ENCODE data around the gene TP53RK. TPM values are rescaled to one million over a fixed set of nuclear protein-coding genes. Genes with fewer than 3 reads are reported as not detected.

Gene TP53RK
- total RNA-seq, 1 donor = 17.4 TPM

GRCh38 chr20:46695892-46696291 lies 6.6 kb upstream of the TP53RK start:
- TF ChIP-seq CTCF (IDR thresholded peaks at IDR 0.05; ENCODE audit: insufficient read depth, low read length) = no peak
- no peak overlapping the region for H3K4me3 ChIP-seq (ENCODE audit: low read depth, low read length)
- peak; percentile 78 for DNase-seq (ENCODE audit: low read depth)

- DNase-seq (ENCODE audit: low read depth) = peak; percentile 74
Measured at GRCh38 chr20:46694484-46694883, 5.2 kb upstream of the TP53RK start.

GRCh38 chr20:46691196-46691595 lies 2.0 kb upstream of the TP53RK start:
- DNase-seq (ENCODE audit: low read depth) = no peak
- no peak overlapping the region for H3K4me3 ChIP-seq (ENCODE audit: low read depth, low read length)
- TF ChIP-seq CTCF (IDR thresholded peaks at IDR 0.05; ENCODE audit: insufficient read depth, low read length) = no peak

More at GRCh38 chr20:46694484-46694883, 5.2 kb upstream of the TP53RK start:
- no peak overlapping the region for H3K4me3 ChIP-seq (ENCODE audit: low read depth, low read length)
- TF ChIP-seq CTCF (IDR thresholded peaks at IDR 0.05; ENCODE audit: insufficient read depth, low read length) = no peak

- peak overlapping the region; percentile 72 for H3K4me3 ChIP-seq (ENCODE audit: low read depth, low read length)
- TF ChIP-seq CTCF (IDR thresholded peaks at IDR 0.05; ENCODE audit: insufficient read depth, low read length) = no peak
- peak; percentile 28 for DNase-seq (ENCODE audit: low read depth)
Measured at GRCh38 chr20:46690219-46691106, 1.2 kb upstream of the TP53RK start.

- no peak for DNase-seq (ENCODE audit: low read depth)
- H3K4me3 ChIP-seq (ENCODE audit: low read depth, low read length) = peak overlapping the region; percentile 72
- no peak for TF ChIP-seq CTCF (IDR thresholded peaks at IDR 0.05; ENCODE audit: insufficient read depth, low read length)
Measured at GRCh38 chr20:46689754-46690085, 476 bp upstream of the TP53RK start.

- no peak for TF ChIP-seq CTCF (IDR thresholded peaks at IDR 0.05; ENCODE audit: insufficient read depth, low read length)
- peak; percentile 59 for DNase-seq (ENCODE audit: low read depth)
- peak overlapping the region; percentile 73 for H3K4me3 ChIP-seq (ENCODE audit: low read depth, low read length)
Measured at GRCh38 chr20:46688151-46689081, 828 bp downstream of the TP53RK start.

Data from fibroblast of the aortic adventitia (primary cell).